NCI-H82 treated with DMSO at 0.1 percent for 48 hours (cell line): Measurements from ENCODE around the gene POLR2B.
"Not testable (repeated sequence)": the region's sequence is repeated elsewhere in the genome, so short reads cannot be mapped to it uniquely, and the experiment has no call there.

ENCODE experiments used
- DNase-seq: peaks from one replicate; lab custom pipeline; 2025; ENCODE audit not compliant: unreplicated experiment; lab: John Stamatoyannopoulos, UW

The POLR2B gene

DNA sequence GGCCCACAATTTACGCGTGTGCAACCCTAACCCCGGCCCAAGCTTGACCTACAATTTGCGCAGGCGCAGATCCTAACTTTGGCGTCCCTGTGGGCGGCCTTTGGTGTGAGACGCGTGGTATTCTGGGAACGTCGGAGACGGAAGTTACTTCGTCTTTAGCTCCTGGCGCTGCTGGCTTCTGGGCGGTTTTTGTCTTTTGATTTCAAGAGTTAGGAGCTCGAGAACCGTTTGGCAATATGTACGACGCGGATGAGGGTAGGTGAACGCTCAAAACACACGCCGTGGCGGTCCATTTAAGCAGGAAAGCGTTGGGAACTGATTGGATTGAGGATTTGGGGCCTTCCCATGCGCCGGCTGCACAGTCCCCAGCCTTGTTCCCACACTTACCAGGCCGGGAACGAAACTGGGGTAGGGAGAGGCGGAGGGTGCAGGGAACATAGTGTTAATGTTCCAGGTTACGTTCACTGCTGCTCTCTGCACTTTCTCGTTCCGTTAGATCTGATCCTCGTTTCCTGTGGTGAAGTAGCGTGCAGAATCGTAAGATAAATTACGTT is at the start of gene POLR2B:
Gene POLR2B (plus strand): TSS at position 147 of the 554 bp plus-strand sequence. CDS start 90 bp downstream, at position 237.
- peak; percentile 81 for DNase-seq

DNA sequence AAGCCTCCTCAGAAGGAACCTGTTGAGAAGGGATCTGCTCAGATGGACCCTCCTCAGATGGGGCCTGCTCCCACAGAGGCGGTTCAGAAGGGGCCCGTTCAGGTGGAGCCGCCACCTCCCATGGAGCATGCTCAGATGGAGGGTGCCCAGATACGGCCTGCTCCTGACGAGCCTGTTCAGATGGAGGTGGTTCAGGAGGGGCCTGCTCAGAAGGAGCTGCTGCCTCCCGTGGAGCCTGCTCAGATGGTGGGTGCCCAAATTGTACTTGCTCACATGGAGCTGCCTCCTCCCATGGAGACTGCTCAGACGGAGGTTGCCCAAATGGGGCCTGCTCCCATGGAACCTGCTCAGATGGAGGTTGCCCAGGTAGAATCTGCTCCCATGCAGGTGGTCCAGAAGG is 48.1 kb upstream of the POLR2B start:
- no peak for DNase-seq

DNA sequence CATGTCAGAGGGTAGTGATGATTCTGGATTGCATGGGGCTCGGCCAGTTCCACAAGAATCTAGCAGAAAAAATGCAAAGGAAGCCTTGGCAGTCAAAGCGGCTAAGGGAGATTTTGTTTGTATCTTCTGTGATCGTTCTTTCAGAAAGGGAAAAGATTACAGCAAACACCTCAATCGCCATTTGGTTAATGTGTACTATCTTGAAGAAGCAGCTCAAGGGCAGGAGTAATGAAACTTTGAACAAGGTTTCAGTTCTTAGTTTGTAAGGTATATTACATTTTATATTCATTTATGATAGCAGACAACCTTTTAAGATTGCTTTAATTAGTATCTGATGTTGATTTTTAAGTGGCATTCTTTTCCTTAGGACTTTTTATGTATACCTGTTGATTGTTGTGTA is 46.8 kb upstream of the POLR2B start:
- DNase-seq: no peak

DNA sequence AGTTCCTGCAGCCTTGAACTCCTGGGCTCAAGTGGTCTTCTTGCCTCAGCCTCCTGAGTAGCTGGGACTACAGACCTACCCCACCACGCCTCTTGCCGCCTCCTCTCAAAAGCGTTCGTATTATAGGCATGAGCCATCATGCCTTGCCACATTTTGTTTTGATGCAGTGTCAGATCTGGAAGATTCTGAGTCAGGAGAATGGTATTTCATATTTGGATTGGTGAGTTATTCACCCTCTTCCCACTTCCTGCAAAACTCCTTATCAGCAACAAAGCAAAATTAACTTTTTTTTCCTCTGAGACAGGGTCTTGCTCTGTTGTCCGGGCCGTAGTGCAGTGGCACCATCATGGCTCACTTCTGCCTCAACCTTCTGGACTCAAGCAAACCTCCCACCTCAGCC is 41.4 kb upstream of the POLR2B start:
- DNase-seq: no peak

DNA sequence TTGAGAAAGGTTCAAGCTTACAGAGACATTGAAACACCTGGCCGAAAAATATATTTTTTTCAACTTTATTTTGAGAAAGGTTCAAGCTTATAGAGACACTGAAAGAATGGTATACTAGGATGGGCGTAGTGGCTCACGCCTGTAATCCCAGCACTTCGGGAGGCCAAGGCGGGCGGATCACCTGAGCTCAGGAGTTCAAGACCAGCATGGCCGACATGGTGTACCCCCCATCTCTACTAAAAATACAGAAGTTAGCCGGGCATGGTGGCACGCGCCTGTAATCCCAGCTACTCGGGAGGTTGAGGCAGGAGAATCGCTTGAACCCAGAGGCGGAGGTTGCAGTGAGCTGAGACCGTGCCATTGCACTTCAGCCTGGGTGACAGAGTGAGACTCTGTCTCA is 38.9 kb upstream of the POLR2B start:
- not testable (repeated sequence) for DNase-seq

DNA sequence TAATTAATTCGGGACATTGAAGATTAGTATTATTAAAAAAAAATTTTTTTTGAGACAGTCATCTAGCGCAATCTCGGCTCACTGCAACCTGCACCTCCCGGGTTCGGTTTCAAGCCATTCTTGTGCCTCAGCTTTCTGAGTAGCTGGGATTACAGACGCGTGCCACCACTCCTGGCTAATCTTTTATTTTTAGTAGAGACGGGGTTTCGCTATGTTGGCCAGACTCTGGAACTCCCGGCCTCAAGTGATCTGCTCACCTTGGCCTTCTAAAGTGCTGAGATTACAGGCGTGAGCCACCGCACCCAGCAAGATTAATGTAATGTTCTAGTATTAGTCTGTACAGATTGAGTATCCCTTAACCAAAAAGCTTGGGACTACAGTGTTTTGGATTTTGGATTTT is 38.3 kb upstream of the POLR2B start:
- no peak for DNase-seq

DNA sequence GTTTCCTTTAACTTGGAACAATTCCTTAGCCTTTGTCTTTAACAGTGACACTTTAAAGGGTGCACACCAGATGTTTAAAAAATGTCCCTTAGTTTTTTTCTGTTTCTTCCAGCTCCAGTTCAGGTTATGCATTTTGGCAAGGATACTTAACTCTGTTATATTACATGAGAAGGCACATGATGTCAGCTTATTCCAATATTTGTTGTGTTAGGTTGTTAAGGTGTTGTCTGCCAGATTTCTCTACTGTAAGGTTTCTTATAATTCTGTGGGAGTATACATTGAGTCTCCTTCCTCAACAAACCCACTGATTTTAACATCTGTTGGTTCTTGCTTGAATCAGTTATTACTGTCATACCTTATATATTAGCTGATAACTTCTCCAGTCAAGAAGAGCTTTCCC is 37.7 kb upstream of the POLR2B start:
- DNase-seq: no peak

DNA sequence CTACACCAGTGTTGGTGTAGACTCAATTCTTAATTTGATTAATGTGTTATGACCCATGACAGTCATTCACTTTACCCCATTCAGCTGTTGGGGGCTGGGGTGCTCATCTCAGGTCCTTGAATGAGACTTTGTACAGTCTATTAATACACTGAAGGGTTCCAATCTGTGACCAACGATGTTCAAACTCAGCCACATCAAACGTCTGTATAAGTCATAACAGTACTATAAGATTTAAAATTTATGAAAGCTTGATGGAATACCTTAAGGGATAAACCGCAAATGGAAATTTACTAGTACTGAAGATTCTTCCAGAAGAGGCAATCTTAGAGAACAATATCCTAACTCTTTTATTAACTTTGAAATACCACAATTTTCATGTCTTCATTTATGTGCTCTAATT is 37.3 kb upstream of the POLR2B start:
- DNase-seq: no peak

DNA sequence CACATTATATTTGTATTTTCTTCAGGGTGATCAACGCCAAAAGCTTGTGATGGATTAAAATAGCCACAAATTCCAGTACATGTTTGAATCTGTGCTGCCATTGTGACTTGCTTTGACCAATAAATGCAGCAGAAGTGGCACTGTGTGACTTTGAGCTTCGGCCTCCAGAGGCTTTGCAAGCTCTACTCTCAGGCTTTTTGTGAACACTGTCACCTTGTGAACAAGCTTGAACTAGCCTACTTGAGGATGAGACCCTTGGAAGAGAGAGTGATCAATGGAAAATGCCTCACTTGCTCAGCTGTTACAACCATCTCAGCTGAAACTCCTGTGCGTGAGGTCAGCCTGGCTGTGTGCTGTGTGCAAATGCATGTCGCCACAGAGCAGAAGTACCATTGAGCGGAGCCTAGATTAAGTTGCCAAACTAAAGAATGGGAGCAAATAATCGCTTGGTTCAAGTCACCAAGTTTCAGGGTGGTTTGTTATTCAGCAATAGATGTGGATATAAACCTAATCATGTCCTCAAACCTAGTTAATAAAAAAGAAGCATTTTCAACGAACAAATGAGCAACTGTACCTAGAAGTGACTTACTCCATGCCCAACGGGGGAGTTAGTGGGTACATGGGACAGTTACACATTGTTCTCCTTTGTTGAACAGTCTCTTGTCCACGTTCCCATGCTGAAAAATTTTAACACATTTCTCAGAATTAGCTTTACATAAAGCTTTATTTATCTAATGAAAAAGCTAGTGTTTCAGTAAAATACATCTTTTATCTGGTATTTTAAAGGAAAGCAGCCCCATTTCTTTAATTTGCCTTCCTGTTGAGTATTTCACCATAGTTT is 24.8 kb upstream of the POLR2B start:
- DNase-seq: no peak

DNA sequence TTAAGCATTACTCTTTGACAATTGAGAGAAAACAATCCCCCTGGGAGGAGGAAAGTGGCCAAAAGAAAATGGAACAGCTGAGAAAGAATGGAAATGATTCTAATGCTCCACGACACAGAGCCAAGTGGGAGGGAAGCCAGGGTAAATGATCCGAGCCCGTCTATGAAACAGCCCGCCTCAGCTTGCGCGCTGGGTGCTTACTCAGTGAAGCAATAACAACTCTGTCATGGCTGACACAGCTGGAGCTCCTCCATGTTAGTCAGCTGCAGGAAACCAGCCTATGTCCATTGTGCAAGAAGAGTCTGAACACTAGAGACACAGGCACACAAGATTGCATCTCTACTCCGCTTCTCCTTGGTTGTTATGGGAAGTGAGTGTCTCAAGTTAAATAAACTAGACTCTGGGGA is 20.6 kb upstream of the POLR2B start:
- no peak for DNase-seq

DNA sequence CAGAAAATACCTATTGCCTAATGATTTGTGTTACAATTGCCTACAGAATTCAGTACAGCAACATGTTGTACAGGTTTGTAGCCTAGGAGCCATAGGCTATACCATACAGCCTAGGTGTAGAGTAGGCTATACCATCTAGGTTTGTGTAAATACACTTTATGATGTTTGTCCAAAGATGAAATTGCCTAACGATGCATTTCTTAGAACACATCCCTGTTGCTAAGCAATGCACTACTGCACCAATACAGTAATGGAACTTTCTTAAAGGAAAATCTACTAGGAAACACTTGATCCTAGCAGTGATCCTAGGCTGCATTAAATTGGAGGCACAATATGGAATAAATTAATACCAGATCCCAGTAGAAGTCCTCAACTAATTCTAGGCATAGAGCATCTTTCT is 19.6 kb upstream of the POLR2B start:
- DNase-seq: no peak

DNA sequence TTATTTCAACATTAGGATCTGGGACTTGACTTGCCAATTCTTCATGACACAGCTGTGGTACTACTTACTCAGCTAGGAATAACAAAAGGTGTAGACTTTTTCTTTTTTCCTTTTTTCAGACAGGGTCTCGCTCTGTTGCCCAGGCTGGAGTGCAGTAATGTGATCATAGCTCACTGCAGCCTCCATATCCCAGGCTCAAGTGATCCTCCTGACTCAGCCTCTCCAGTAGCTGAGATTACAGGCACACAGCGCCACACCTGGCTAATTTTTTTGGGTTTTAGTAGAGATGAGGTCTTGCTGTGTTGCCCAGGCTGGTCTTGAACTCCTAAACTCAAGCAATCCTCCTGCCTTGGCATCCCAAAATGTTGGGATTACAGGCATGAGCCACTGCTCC is 17.6 kb upstream of the POLR2B start:
- no peak for DNase-seq

DNA sequence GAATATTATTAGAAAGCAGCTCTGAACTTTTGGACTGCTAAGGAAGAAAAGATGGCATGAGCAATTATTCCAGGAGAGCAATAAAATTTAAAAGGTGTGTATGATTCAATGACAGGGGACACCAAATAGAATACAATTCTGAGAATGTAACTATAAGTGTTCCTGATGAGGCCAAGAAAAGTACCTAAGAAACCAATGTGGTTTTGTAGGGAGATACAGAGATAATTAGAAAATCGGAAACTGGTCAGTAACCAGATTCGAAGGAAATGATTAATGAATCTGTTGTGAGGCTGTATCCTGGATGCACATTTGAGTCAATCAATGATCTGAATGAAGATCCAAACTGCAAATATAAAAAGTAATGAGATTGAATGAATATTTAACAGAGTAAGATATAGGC is 7.3 kb upstream of the POLR2B start:
- no peak for DNase-seq

DNA sequence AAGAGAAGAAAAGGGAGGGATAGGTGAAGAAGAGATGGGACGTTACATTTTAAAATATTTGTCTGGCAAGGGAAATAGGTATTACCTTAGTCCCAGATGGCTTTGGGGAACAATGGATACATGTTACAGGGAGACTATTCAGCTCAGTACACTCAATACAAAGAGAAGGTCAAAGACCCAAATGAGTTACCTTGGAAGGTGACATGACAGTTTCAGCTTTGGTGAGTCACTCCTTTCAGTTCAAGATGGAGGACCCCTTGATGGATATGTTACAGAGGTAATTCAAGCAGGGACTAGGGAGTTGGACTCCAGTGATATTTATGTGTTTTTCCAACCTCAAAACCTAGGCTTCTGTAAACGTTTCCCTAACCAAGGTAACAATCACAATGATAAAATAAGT is 6.3 kb upstream of the POLR2B start:
- DNase-seq: no peak

DNA sequence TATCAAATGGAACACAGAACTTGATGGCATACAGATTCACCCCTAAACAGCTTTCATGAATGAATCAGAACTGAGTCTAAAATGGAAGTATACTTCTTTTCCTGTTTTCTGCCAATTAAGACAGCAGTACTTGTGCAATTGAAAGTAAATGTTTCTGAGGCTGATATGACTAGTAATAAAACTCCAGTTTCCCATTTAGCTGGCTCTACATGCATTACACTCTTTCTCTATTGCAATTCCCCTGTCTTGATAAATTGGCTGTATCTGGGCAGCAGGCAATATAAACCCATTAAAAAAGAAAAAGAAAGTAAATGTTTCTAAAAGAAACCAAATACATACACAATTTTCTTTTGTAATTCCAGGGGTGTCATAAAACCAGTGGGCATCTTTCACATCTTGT is 5.9 kb upstream of the POLR2B start:
- no peak for DNase-seq

DNA sequence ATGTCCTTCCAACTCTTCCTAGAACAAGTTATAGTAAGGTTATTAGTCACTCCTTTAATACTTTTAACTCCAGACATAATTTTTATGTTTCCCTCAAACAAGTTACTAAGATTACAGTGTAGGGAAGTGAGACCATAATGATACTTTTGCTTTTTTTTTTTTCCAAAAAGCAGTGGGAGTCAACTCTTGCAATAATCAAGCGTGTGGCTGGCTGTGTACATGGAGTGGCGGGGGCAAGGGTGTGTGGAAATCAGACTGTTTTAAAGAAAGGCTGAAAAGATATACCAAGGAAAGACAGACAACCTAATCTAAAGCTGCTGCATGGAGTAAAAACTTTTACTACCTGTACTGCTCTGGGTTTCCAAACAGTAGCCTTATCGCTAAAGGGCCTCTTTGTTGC is 5.4 kb upstream of the POLR2B start:
- no peak for DNase-seq

DNA sequence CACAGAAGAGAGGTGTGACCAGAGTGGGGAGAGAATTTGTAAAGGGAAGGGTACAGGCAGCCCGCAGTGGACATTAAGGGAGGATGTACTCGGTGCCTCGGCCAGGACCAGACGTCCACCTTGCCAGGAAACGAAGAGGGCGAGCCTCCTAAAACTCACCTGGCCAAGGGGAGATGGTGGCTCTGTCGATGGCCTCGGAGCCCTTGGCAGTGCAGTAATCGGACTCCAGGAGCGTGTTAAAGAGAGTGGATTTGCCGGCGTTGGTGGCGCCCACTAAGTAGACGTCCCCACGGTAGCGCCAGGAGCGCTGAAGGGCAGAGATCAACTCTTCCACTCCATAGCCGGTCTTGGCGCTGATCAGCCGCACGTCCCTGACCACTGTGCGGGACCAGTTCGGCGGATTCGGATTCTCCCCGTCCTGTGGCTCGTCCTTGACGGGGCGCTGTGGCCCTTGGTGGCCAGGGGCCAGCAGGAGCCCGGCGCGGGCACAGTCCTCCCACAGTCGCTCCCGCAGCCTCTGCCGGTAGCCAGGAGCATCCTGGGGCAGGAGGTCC is 2.3 kb upstream of the POLR2B start:
- DNase-seq: no peak

DNA sequence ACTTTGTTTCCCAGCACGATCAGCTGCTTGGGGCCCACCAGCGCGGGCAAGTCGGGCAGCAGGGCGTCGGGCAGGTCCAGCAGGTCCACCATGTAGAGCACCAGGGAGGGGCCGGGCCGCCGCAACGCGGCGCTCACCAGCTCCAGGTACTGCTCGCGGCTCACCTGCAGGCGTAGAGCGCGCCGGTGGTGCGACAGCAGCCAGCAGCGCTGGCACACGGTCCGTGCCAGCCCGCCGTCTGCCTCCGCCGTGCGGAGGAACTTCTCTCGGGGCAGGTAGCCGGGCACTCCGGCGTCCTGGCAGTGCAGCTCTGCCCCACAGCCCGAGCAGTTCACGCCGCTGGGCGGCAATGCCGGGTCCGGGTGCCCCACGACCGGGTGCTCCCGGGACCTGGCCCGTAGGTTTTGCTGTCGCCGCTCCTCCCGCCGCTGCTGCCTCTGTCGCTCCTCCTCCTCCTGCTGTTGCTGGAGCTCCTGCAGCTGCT is 1.8 kb upstream of the POLR2B start:
- no peak for DNase-seq

DNA sequence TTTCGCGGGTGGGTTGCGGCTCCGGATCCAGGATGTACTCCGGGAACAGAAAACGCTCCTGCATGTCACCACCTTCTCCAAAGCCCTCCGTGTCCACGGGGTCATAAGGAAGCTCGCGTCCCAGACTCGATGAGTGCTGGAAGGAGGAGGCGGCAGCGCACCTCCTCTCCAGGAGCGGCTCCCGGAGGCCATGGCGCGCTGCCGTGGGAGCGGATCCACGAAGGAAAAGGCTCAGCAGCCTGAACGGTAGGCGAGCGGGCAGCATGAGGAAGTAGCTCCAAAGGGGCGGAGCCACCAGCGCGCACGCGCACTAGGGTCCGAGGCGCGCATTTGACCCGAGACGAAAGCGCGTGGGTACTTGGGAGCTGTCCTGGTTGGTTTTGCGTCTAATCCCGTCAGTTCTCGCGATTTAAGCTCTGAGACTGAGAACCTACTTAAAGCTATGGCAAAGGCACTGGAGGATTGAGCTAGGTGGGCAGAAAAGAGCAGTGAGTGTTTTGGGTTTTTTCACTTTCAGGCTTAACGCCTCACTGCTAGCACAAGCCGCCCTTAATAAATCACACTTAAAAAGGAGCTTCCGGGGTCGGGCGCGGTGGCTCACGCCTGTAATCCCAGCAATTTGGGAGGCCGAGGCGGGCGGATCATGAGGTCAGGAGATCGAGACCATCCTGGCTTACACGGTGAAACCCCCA is 1.2 kb upstream of the POLR2B start, which contains the start of gene NOA1:
Gene NOA1 (minus strand): TSS at position 286 of the 692 bp plus-strand sequence. CDS start 21 bp downstream, at position 265.
- DNase-seq: peak; percentile 89

DNA sequence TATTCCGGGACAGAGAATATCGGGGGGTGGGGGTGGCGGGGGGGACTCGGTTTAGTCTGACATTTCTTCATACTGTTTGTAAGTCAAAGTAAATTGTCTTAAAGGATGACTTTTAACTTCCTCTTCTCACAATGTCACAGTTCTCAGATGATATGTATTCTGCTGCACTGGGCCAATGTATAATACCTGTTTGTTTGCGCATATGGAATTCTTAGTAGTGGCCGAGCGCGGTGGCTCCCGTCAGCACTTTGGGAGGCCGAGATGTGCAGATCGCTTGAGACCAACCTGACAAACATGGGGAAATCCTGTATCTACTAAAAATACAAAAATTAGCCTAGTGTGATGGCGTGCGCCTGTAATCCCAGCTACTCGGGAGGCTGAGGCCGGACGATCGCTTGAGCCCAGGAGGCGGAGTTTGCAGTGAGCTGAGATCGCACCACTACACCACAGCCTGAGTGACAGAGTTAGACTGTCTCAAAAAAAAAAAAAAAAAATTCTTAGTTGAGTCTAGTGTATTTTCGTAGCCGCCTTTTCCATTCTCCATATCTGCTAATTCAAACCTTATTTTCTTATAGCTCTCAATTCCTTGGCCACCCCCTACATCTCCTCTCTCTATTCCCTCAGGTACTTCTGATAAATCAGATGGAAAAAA is 851 bp downstream of the POLR2B start:
- DNase-seq: no peak

DNA sequence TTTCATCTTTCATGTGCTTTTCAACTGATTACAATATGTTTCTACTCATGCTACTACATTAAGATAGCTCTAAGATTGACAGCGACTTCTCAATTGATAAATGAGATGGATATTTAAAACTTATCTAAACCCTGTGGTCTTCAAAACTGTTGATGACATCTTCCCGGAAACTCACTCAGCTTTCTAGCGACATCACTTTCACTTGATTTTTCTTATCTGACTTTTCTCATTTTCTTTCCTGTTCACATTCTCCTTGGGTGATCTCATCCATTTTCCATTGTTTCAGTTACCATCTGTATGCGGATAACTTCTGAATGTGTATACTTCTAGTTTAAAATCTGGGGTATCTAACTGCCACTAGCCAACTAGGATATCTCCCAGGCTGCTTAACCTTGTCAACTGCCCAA is 3.1 kb downstream of the POLR2B start:
- no peak for DNase-seq
